GM21717 (cell line): ENCODE measurements around the gene TUBB2A.
"Not testable (repeated sequence)": the region's sequence is repeated elsewhere in the genome, so short reads cannot be mapped to it uniquely, and the experiment has no call there.

Source experiments
- ATAC-seq: cut with Tn5 transposase; IDR thresholded peaks from one replicate; pipeline ENCODE4 v1.9.1; 2021; ENCODE audit warnings: mild to moderate bottlenecking, moderate library complexity; ENCODE audit not compliant: unreplicated experiment

TUBB2A gene

DNA sequence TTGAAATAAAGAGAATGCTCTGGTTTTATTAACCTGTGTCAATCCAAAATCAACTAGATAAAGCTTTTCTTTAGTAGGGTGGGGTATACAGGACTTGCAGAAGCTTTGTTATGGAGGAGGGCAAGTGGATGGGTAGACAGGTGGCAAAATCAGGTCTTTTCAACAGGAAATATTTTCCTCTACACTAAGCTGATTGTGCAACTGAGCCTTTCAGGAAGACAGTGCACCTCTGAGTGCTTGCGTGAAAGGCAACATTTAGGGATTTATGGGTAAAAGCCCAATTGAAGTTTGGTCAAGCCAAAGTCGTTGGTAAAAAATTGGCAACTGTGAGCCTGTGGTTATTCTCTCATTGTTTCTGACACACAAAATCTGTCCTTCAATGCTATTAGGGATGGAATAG lies 23.8 kb upstream of the TUBB2A start:
- ATAC-seq, result no peak

DNA sequence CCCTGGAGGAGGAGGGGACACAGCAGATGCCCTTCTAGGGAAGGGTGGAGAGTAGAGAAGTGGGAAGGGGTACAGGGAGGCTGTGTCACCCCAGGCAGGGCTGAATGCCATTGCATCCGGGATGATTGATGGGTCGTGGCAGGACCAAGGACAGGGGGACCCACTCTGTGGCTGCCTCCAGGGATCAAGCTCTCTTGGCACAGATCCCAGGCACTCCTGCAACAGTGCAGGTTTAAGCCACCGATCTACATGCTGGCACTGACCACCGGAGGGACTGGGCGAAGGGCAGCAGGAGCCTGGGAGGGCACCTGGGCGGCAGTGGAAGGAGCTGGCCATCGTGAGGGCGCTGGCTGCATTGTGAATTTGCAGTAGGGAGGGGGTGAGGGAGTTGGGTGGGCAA lies 22.6 kb upstream of the TUBB2A start:
- not testable (repeated sequence) for ATAC-seq

DNA sequence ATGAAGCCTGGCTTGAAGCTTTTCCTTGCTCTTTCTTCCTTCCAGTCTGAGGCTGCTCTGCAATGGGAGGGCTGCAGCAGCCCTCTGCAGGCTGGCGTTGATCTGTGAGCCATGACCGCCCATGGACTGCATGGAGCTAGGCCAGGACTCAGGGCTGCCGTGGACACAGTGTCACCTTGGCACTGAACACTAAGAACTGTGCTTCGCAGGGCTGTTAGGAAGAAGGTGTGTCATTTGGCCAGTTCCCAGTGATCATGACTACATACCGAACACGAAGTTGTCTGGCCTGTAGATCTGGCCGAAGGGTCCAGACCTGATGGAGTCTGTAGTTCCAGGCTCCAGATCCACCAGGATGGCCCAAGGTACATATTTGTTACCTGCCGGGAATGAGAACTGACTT lies 21.3 kb upstream of the TUBB2A start:
- ATAC-seq, result not testable (repeated sequence)

DNA sequence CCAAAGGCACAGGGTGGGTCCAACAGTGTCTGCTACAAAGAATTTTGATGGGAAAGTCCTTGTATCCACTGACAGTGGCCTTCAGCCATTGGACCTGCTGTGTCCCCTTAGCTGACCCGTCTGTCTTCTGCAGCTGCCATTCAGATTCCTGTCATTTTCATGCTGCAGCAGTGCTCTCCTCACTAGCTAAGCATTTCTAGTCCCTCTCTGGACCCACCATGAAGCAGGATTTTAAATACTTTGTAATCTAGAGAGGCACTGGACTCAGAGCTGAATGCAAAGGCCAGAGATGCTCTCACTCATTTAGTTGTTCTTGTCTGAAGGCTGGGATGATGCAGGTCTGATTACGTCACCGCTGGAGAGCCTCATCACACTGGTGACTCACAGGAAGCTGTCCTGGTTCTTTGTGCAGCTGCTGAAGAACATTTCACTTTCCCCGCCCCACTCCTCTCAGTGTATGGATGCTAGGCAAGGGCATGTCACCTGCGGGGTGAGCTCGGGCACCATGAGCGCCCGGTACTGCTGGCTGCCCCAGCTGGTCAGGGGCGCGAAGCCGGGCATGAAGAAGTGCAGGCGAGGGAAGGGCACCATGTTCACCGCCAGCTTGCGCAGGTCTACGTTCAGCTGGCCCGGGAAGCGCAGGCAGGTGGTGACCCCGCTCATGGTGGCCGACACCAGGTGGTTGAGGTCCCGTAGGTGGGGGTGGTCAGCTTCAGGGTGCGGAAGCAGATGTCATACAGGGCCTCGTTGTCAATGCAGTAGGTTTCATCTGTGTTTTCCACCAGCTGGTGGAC lies 19.4 kb upstream of the TUBB2A start:
- no peak for ATAC-seq

DNA sequence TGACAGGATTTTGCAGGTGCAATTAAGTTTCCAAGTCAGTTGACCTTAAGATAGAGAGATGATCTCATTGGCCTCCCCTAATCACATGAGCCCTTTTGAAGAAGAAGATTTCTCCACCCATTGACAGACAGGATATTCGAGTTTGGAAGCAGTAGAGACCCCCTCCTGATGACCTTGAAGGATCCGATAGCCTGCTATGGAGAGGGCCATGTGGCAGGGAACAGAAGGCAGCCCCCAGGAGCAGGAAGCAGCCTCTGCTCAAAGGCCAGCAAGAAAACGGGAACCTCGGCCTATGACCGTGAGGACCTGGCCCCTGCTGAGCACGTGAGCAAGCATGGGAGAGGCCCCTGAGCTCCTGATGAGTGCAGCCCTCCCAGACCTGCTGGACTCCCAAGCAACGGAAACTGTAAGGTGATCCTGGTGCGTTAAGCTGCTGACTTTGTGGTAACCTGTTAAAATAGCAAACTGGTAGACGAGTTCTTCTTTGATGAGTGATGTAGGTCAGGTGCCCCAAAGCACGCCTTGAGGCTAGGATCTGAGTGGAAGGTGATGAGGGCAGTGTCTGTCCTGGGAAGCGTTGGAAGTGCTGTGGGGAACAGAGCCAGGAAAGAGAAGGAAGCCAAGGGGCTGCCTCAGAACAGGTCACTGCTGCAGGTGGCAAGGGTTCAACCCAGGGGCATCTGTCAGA lies 18.5 kb upstream of the TUBB2A start:
- ATAC-seq, result no peak

DNA sequence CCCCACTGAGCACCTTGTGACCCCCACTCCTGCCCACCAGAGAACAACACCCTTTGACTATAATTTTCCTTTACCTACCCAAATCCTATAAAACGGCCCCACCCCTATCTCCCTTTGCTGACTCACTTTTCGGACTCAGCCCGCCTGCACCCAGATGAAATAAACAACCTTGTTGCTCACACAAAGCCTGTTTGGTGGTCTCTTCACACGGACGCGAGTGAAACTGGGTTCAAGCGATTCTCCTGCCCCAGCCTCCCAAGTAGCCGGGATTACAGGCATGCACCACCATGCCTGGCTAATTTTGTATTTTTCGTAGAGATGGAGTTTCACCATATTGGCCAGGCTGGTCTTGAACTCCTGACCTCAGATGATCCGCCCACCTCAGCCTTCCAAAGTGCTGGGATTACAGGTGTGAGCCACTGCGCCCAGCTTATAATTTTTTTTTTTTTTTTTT lies 16.3 kb upstream of the TUBB2A start:
- not testable (repeated sequence) for ATAC-seq

DNA sequence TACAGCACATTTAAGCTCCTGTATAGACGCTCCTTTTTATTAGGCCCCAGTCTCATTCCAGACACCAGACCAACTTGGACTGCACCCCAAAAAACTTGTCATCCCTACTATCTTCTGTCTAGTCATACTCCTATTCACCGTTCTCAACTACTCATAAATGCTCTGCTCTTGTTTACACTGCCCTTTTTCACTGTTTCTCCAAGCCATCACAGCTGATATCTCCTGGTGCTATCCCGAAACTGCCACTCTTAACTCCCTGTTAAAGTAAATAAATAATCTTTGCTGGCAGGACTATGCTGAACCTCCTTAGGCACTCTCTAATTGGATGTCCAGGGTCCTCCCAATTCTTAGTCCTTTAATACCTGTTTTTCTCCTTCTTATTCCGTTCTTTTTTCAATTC lies 15.4 kb upstream of the TUBB2A start:
- ATAC-seq, result not testable (repeated sequence)

DNA sequence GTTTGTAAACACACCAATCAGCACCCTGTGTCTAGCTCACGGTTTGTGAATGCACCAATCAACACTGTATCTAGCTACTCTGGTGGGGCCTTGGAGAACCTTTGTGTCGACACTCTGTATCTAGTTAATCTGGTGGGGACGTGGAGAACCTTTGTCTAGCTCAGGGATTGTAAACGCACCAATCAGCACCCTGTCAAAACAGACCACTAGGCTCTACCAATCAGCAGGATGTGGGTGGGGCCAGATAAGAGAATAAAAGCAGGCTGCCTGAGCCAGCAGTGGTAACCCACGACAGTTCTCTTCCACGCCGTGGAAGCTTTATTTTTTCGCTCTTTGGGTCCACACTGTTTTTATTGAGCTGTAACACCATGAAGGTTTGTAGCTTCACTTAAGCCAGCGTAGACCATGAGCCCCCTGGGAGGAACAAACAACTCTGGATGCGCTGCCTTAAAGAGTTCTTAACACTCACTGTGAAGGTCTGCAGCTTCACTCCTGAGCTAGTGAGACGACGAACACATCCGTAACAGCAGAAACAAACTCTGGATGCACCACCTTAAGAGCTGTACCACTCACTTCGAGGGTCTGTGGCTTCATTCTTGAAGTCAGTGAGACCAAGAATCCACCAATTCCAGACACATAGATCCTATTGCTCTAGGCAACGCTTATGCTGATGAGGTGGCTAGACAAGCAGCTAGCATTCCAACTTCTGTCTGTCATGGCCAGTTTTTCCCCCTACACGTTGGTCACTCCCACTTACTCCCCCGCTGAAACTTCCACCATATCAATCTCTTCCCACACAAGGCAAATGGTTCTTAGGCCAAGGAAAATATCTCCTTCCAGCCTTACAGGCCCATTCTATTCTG lies 14.2 kb upstream of the TUBB2A start:
- ATAC-seq, result not testable (repeated sequence)

DNA sequence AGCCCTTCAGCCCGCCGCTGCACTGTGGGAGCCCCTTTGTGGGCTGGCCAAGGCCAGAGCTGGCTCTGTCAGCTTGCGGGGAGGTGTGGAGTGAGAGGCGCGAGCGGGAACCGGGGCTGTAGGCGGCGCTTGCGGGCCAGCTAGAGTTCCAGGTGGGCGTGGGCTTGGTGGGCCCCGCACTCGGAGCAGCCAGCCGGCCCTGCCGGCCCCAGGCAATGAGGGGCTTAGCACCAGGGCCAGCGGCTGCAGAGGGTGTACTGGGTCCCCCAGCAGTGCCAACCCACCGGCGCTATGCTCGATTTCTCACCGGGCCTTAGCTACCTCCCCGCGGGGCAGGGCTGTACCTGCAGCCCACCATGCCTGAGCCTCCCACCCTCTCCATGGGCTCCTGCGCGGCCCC lies 13.3 kb upstream of the TUBB2A start:
- not testable (repeated sequence) for ATAC-seq

DNA sequence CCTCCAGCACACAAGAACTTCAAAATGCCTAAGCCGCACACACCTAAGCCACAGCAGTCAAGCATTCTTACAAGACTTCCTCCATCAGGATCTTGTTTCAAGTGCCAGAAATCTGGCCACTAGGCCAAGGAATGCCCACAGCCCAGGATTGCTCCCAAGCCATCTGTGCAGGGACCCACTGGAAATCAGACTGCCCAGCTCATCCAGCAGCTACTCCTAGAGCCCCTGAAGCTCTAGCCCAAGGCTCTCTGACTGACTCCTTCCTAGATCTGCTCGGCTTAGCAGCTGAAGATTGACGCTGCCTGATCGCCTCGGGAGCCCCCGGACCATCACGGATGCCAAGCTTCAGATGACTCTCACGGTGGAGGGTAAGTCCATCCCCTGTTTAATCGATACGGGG lies 10.7 kb upstream of the TUBB2A start:
- ATAC-seq, result not testable (repeated sequence)

DNA sequence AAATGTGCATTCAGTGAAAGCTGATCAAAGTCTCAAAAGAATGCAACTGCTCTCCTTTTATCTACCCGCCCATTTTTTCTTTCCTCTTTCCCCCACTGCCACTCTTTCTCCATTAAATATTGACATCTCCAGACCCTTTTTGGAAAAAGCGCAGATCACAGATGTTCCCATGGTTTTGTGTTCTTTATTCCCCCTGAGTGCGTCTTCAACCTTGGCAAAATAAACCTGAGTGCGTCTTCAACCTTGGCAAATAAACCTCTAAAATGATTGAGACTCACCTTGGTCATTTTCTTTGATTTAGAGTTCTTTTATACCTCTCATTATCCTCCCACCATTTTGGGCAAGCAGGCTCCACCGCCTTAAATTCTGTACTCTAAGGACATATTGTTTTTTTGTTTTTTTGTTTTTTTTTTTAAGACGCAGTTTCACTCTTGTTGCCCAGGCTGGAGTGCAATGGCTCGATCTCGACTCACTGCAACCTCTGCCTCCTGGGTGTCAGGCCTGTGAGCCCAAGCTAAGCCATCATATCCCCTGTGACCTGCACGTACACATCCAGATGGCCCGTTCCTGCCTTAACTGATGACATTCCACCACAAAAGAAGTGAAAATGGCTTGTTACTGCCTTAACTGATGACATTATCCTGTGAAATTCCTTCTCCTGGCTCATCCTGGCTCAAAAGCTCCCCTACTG lies 9.3 kb upstream of the TUBB2A start:
- ATAC-seq, result not testable (repeated sequence)

DNA sequence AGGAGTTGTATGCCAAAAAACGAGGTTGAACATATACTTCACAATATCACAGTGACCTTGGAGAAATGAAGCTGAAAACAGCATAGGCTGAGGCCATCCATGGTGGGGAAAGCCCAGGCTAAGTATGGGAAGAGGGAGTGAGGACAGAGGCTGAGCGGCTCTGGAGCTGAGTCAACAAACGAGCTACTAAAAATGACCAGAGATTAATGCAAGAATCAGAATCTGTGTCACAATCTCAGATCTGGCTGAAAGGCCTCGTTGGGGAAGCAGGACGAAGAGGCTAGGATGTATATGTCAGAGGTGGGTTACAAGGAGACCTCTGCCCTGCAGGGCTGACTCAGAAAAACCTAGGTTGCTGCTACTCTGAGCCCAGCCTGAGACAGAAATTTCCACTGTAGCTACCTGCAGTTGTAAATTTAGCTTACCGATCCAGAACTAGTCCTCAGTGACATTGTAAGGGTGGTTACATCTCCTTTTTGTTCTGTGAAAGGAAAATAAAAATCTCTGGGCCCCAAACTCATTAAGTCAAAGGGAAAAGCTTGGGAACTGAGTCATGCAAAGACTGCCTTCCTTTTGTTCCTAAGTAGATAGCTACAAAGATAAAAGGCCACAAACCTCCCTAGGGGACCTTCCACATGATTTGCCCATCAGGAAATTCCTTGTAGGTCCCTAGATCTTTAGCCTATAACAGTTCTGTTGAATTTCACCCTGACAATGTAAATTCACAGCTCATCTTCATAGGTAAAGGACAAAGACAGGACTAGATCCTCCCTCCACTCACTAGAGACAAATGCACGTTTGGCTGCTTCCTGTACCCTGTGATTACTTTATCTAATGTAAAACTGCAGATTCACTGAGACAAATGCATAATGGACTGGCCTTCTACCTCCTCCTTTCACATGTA lies 8.5 kb upstream of the TUBB2A start:
- ATAC-seq, result no peak

DNA sequence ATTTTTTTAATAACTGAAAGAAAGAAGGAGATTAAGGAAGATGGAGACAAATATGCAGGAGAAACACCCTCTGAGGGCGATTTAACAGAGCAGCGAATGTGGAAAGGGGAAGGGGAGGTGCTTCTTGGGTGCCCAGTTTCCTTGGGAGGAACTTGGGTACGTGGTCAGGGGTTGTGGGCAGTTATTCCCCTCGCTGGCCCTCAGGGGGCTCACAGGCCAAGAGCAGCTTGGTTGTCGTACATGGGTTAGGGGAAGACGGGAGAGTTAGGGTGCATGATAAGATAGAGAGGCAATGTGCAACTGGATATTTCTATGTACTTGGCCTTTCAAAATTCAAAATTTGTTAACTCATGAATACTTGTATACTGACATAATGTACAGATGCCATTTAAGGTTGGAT lies 7.0 kb upstream of the TUBB2A start:
- ATAC-seq, result no peak

DNA sequence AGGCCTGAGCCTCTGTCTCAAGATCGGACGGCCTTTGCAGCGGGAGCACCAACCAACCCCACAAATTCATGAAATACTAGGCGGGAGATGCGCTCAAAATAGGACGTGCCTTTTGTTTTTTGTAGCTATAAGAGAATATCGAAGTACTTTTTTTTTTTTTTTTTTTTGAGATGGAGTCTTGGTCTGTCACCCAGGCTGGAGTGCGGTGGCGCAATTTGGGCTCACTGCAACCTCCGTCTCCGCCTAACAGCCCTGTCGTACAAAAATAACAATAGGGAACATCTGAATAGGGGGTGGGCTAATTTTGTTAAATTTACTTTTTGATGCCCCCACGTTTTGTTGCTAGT lies 5.9 kb upstream of the TUBB2A start:
- peak; percentile 6 for ATAC-seq

DNA sequence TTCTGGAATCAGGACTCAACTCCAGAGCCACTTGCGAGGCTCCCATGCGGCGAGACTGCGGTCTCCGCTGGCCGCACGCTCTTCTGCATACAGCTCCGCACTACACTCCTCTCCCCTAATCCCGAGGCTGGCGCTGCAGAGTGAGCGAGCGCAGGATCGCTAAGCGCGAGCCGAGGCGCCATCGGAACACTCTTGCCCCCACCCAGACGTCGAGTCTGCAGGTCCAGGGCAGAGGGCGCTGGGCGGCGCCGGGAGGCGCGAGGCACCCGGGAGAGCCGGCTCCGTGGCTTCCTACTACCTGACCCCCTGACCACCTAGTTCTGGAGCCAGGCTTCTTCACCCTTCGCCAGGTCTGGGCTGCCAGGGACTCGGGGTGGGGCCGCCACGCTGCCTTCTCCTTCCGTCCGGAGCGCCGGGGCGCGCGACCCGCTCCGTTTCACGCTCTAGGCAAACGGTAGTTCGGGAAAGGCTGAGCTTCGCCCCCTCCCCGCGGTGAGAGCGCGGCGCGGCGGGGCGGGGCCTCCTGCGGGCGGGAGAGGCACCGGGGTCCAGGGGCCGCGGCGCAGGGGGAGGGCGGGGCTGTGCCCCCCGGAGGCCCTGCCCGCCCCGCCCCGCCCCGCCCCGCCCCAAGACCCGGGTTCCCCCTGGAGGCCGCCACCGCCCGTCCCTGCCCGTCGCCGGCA lies 5.4 kb upstream of the TUBB2A start:
- peak; percentile 62 for ATAC-seq

DNA sequence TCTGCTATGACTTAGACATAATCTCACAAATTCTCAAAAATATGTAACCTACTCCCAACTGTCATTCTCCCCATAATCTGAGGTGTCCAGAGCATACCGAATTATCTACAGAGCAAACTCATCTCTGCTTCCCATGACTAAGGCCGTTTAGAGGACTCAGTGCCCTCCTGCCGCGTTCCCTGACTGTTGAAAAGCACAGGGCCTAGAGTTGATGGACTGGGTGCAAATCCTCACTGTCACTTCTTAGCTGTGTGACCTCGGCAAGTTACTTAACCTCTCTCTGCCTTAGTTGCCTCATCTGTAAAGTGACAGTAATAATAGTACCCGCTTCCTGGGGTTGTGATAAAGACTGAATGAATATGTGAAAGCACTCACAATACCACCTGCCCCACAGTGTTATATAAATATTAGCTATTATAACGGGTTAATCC lies 4.7 kb upstream of the TUBB2A start:
- ATAC-seq, result no peak

DNA sequence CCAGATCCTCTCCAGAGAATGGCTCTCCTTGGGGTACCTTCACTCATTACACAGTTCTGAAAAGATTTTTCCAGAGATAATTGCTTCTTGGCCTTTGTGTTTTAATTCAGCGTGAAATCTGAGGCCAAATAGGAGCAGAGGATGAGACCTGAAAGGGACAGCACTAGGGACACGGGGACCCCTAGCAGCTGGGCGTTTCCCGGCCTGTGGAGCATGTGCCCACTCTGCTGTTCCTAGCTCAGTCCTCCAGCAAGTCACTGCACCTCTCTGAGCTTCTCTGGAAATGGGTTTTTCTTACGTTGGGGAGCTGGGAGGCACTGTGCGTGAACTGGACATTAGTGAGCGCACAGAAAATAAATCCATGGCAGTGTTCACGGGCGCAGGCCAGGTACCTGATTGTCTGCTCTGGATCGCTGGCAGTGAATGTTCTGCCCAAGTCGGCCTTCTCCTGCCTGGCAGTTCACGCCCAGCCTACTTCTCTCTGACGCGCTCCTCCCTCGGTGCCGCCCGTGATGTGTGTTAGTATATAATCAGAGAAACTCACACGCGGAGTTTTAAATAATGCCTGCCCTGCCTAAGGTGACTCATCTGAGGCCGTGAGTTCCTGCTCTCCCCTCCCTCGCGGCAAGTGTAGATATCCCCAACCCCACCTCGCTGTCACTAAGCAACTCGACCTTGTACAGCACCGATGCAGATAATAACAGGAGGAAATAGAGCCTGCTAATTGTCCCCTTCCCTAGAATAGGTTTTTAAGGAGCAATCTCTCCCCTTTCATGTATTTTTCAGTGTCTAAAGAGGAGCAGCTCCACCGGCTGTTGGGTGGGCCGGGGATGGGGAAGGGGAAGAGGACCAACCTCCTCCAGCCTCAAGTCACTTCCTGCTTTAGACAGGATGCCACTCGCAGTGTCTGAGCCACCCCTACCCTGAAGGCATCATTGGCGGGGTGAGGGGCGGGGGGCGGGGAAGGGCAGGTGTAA lies 2.7 kb upstream of the TUBB2A start:
- ATAC-seq, result no peak
